PC-3 (cell line): ENCODE measurements around the gene PRAMEF2. TPM values are rescaled to one million over a fixed set of nuclear protein-coding genes. Genes with fewer than 3 reads are reported as not detected.
"Not testable (repeated sequence)": the region's sequence is repeated elsewhere in the genome, so short reads cannot be mapped to it uniquely, and the experiment has no call there.

Source experiments
- ATAC-seq: fragments of 200-7000 bp; cut with Tn5 transposase; 2 replicates; pipeline ENCODE4 v1.9.1; 2020; ENCODE audit warnings: mild to moderate bottlenecking, moderate library complexity
- BruUV-seq: library from RNA; stranded (reverse); fragments of 400-500 nt; replicated peaks from 2 replicates; lab custom pipeline; 2021; lab: Mats Ljungman, UMichigan
- CTCF ChIA-PET: fragments of 300-600 bp; sonication (Branson Sonifier 250); formaldehyde crosslinking; loops from one replicate; lab custom pipeline; 2022; ENCODE audit warnings: antibody characterized with exemption; lab: Charles Lee
- POLR2A ChIA-PET: fragments of 300-600 bp; sonication (Branson Sonifier 250); formaldehyde crosslinking; loops from one replicate; lab custom pipeline; 2022; ENCODE audit warnings: antibody characterized with exemption; ENCODE audit not compliant: unreplicated experiment; lab: Charles Lee
- DNase-seq: peaks from one replicate; pipeline ENCODE4 v3.0.0-alpha.2; 2015
- H2AFZ ChIP-seq: fragments of 300-600 bp; sonication (generic); 2 replicates; pipeline ENCODE4 v1.6.0; 2016; ENCODE audit warnings: antibody characterized with exemption, low read length
- H3F3A ChIP-seq: fragments of 300-600 bp; sonication (generic); one replicate; pipeline ENCODE4 v1.6.0; 2017; ENCODE audit warnings: antibody characterized with exemption, low read length, control low read depth, mild to moderate bottlenecking; ENCODE audit not compliant: unreplicated experiment
- H3K27ac ChIP-seq: fragments of 300-600 bp; sonication (generic); 2 replicates; pipeline ENCODE4 v1.5.1; 2016; ENCODE audit warnings: mild to moderate bottlenecking, low read length
- H3K27me3 ChIP-seq: fragments of 300-600 bp; sonication (generic); 2 replicates; pipeline ENCODE4 v1.6.1; 2016; ENCODE audit warnings: low read length, mixed read lengths
- H3K36me3 ChIP-seq: fragments of 300-600 bp; sonication (generic); 2 replicates; pipeline ENCODE4 v1.6.1; 2016; ENCODE audit warnings: low read depth, mixed run types, low read length, mixed read lengths
- H3K4me1 ChIP-seq: fragments of 300-600 bp; sonication (generic); 2 replicates; pipeline ENCODE4 v1.5.1; 2016; ENCODE audit warnings: low read length; ENCODE audit not compliant: insufficient read depth
- H3K4me2 ChIP-seq: fragments of 300-600 bp; sonication (generic); 2 replicates; pipeline ENCODE4 v1.6.0; 2016; ENCODE audit warnings: low read length
- H3K4me3 ChIP-seq: fragments of 300-600 bp; sonication (generic); 2 replicates; pipeline ENCODE4 v1.5.1; 2016; ENCODE audit warnings: mild to moderate bottlenecking, low read length, mixed read lengths
- H3K79me2 ChIP-seq: fragments of 300-600 bp; sonication (generic); 2 replicates; pipeline ENCODE4 v1.6.1; 2017; ENCODE audit warnings: low read length, mixed read lengths
- H3K9ac ChIP-seq: fragments of 300-600 bp; sonication (generic); 2 replicates; pipeline ENCODE4 v1.6.0; 2016; ENCODE audit warnings: mild to moderate bottlenecking, low read length
- H3K9me2 ChIP-seq: fragments of 300-600 bp; sonication (generic); replicated peaks from 2 replicates; pipeline ENCODE4 v1.6.1; 2016; ENCODE audit warnings: mixed run types, low read length, mixed read lengths
- H3K9me3 ChIP-seq: fragments of 300-600 bp; sonication (generic); 2 replicates; pipeline ENCODE4 v1.6.1; 2016; ENCODE audit warnings: low read length, mixed read lengths
- H4K20me1 ChIP-seq: fragments of 300-600 bp; sonication (generic); 2 replicates; pipeline ENCODE4 v1.6.1; 2016; ENCODE audit warnings: low read length, mixed read lengths
- intact Hi-C: fragments of 100-400 bp; cut with micrococcal nuclease; formaldehyde crosslinking; loops from 2 replicates; pipeline ENCODE4 v1.9.0; 2023
- total RNA-seq: library from RNA; depleted of rRNA; stranded (reverse); fragments of >200 nt; gene quantifications from 2 replicates; pipeline ENCODE4 v1.2.3, GENCODE V29; 2014; rRNA removed

PRAMEF2 gene
- total RNA-seq, 1 experiment from 2014 or later, result not detected

DNA sequence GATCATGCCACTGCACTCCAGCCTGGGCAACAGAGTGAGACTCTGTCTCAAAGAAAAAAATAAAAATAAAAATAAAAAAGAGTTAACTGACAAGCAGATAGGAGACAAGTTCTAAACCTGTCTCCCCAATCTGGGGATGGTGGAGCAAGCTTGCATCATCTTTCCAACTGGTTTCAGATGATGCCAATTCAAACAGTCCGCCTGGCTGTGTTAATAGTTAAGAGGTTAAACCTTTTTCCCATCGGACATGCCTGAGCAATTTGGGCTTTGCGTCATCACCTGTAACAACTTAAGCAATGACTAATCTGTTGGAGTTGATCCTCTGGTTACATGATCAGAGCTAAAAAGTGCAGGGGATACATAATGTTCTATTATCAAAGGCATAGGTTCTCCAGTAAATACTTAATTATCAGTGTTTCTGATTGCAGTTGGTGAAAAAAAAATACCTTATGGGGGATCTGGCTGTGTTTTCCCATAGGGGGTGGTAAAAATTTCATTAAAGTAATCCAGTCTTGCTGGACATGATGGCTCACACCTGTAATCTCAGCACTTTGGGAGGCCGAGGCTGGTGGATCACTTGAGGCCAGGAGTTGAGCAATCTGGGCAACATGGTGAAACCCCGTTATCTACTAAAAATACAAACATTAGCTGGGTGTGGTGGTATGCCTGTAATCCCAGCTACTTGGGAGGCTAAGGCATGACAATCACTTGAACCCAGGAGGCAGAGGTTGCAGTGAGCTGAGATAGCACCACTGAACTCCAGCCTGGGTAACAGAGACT lies 47.1 kb downstream of the PRAMEF2 start:
- H3K9me3 ChIP-seq, H3K9me2 ChIP-seq, BruUV-seq, H3K27me3 ChIP-seq, intact Hi-C loops, H3K79me2 ChIP-seq, DNase-seq, ATAC-seq, H4K20me1 ChIP-seq, POLR2A ChIA-PET, H2AFZ ChIP-seq, H3K27ac ChIP-seq, H3K4me1 ChIP-seq, CTCF ChIA-PET, H3K36me3 ChIP-seq, H3K9ac ChIP-seq, H3K4me2 ChIP-seq, H3F3A ChIP-seq, H3K4me3 ChIP-seq: not testable (repeated sequence)

Other genes with a start within 250 kb of the PRAMEF2 start
- gene DHRS3, start 238.9 kb upstream of the PRAMEF2 start, total RNA-seq, result 105 and 116 TPM in 2 replicates
- not detected in 2 replicates for gene AADACL4, start 213.0 kb upstream of the PRAMEF2 start, total RNA-seq
- not detected in 2 replicates for gene AADACL3, start 141.0 kb upstream of the PRAMEF2 start, total RNA-seq
- gene CFAP107, start 110.9 kb upstream of the PRAMEF2 start, total RNA-seq, result not detected in 2 replicates
- gene PRAMEF12, start 83.3 kb upstream of the PRAMEF2 start, total RNA-seq, result not detected in 2 replicates
- not detected in 2 replicates for gene PRAMEF1, start 65.7 kb upstream of the PRAMEF2 start, total RNA-seq
- not detected in 2 replicates for gene PRAMEF11, start 25.7 kb upstream of the PRAMEF2 start, total RNA-seq
- gene HNRNPCL1, start 8.4 kb upstream of the PRAMEF2 start, total RNA-seq, result not detected in 2 replicates
- gene PRAMEF4, start 29.1 kb downstream of the PRAMEF2 start, total RNA-seq, result not detected in 2 replicates
- gene PRAMEF10, start 41.2 kb downstream of the PRAMEF2 start, total RNA-seq, result not detected in 2 replicates
- not detected in 2 replicates for gene PRAMEF7, start 59.5 kb downstream of the PRAMEF2 start, total RNA-seq
- not detected in 2 replicates for gene PRAMEF6, start 90.5 kb downstream of the PRAMEF2 start, total RNA-seq
- not detected in 2 replicates for gene PRAMEF27, start 199.5 kb downstream of the PRAMEF2 start, total RNA-seq
- gene HNRNPCL3, start 203.7 kb downstream of the PRAMEF2 start, total RNA-seq, result not detected in 2 replicates
- not detected in 2 replicates for gene PRAMEF25, start 213.7 kb downstream of the PRAMEF2 start, total RNA-seq